ENCODE measurements around the gene TJP1. TPM values are rescaled to one million over a fixed set of nuclear protein-coding genes. Genes with fewer than 3 reads are reported as not detected.

The TJP1 gene
- total RNA-seq, 1 experiment from 2014 or later = 49.1 TPM

GRCh38 chr15:29815000-29815710, 7.1 kb downstream of the TJP1 start:
- Histone ChIP-seq H3K36me3 (peaks cover 11% of the 10 kb centered on the region; the same call in 1 of the 2 replicates), H3K9me3 (no peaks in the 10 kb centered on the region), H3K27me3 (no peaks in the 10 kb centered on the region), H3K4me3 (no peak overlapping the region)
- DNase-seq = peak; percentile 33

- H3K4me3 ChIP-seq = no peak overlapping the region
- no peaks in the 10 kb centered on the region for H3K27me3 ChIP-seq
- no peak for DNase-seq
- no peaks in the 10 kb centered on the region for H3K9me3 ChIP-seq
- H3K36me3 ChIP-seq = peaks cover 11% of the 10 kb centered on the region; the same call in 1 of the 2 replicates
Observed at GRCh38 chr15:29813009-29813408, 9.3 kb downstream of the TJP1 start.

GRCh38 chr15:29812384-29812694, 9.9 kb downstream of the TJP1 start:
- H3K9me3 ChIP-seq = no peaks in the 10 kb centered on the region
- peak; percentile 37 for DNase-seq
- no peak overlapping the region for H3K4me3 ChIP-seq
- peaks cover 11% of the 10 kb centered on the region; the same call in 1 of the 2 replicates for H3K36me3 ChIP-seq
- no peaks in the 10 kb centered on the region for H3K27me3 ChIP-seq

GRCh38 chr15:29811691-29812383, 10.4 kb downstream of the TJP1 start:
- DNase-seq = no peak
- Histone ChIP-seq H3K9me3 (no peaks in the 10 kb centered on the region), H3K27me3 (no peaks in the 10 kb centered on the region), H3K4me3 (no peak overlapping the region), H3K36me3 (peaks cover 8% of the 10 kb centered on the region; the same call in 1 of the 2 replicates)

- no peaks in the 10 kb centered on the region for H3K27me3 ChIP-seq
- no peaks in the 10 kb centered on the region; the same call in 1 of the 2 replicates for H3K9me3 ChIP-seq
- H3K36me3 ChIP-seq = peaks cover 5% of the 10 kb centered on the region
- DNase-seq = no peak
- no peak overlapping the region for H3K4me3 ChIP-seq
Observed at GRCh38 chr15:29805708-29806104, 16.6 kb downstream of the TJP1 start.

- DNase-seq = peak; percentile 61
- no peak overlapping the region for H3K4me3 ChIP-seq
- peaks cover 5% of the 10 kb centered on the region for H3K36me3 ChIP-seq
- no peaks in the 10 kb centered on the region; the same call in 1 of the 2 replicates for H3K9me3 ChIP-seq
- no peaks in the 10 kb centered on the region for H3K27me3 ChIP-seq
Observed at GRCh38 chr15:29805043-29805707, 17.1 kb downstream of the TJP1 start.

GRCh38 chr15:29802411-29802810, 19.9 kb downstream of the TJP1 start:
- no peaks in the 10 kb centered on the region; the same call in 1 of the 2 replicates for H3K9me3 ChIP-seq
- H3K27me3 ChIP-seq = no peaks in the 10 kb centered on the region
- no peak for DNase-seq
- H3K36me3 ChIP-seq = peaks cover 20% of the 10 kb centered on the region
- no peak overlapping the region for H3K4me3 ChIP-seq

GRCh38 chr15:29800491-29801366, 21.5 kb downstream of the TJP1 start:
- Histone ChIP-seq H3K4me3 (no peak overlapping the region), H3K36me3 (peaks cover 27% of the 10 kb centered on the region), H3K27me3 (no peaks in the 10 kb centered on the region), H3K9me3 (peaks cover 2% of the 10 kb centered on the region; the same call in 1 of the 2 replicates)
- no peak for DNase-seq

- DNase-seq = no peak
- Histone ChIP-seq H3K36me3 (peaks cover 30% of the 10 kb centered on the region), H3K9me3 (peaks cover 7% of the 10 kb centered on the region), H3K4me3 (no peak overlapping the region), H3K27me3 (no peaks in the 10 kb centered on the region)
Observed at GRCh38 chr15:29799859-29800258, 22.4 kb downstream of the TJP1 start.

- no peaks in the 10 kb centered on the region for H3K27me3 ChIP-seq
- peaks cover 10% of the 10 kb centered on the region for H3K9me3 ChIP-seq
- DNase-seq = no peak
- peaks cover 51% of the 10 kb centered on the region for H3K36me3 ChIP-seq
- H3K4me3 ChIP-seq = no peak overlapping the region
Observed at GRCh38 chr15:29795610-29796009, 26.7 kb downstream of the TJP1 start.

GRCh38 chr15:29792426-29793159, 29.7 kb downstream of the TJP1 start:
- no peaks in the 10 kb centered on the region for H3K27me3 ChIP-seq
- no peak for DNase-seq
- peaks cover 10% of the 10 kb centered on the region for H3K9me3 ChIP-seq
- peaks cover 38% of the 10 kb centered on the region for H3K36me3 ChIP-seq
- H3K4me3 ChIP-seq = no peak overlapping the region

- DNase-seq = no peak
- peaks cover 7% of the 10 kb centered on the region for H3K9me3 ChIP-seq
- H3K36me3 ChIP-seq = peaks cover 31% of the 10 kb centered on the region
- no peak overlapping the region for H3K4me3 ChIP-seq
- H3K27me3 ChIP-seq = no peaks in the 10 kb centered on the region
Observed at GRCh38 chr15:29790607-29791006, 31.7 kb downstream of the TJP1 start.

- H3K9me3 ChIP-seq = peaks cover 3% of the 10 kb centered on the region; the same call in 1 of the 2 replicates
- H3K4me3 ChIP-seq = no peak overlapping the region
- H3K27me3 ChIP-seq = no peaks in the 10 kb centered on the region
- DNase-seq = no peak
- peaks cover 29% of the 10 kb centered on the region for H3K36me3 ChIP-seq
Observed at GRCh38 chr15:29789871-29790270, 32.4 kb downstream of the TJP1 start.

- no peaks in the 10 kb centered on the region for H3K27me3 ChIP-seq
- no peak for DNase-seq
- H3K4me3 ChIP-seq = no peak overlapping the region
- peaks cover 20% of the 10 kb centered on the region for H3K36me3 ChIP-seq
- H3K9me3 ChIP-seq = no peaks in the 10 kb centered on the region; the same call in 1 of the 2 replicates
Observed at GRCh38 chr15:29788433-29789034, 33.7 kb downstream of the TJP1 start.

- H3K27me3 ChIP-seq = no peaks in the 10 kb centered on the region
- peaks cover 16% of the 10 kb centered on the region for H3K36me3 ChIP-seq
- DNase-seq = no peak
- no peak overlapping the region for H3K4me3 ChIP-seq
- no peaks in the 10 kb centered on the region; the same call in 1 of the 2 replicates for H3K9me3 ChIP-seq
Observed at GRCh38 chr15:29787767-29788166, 34.5 kb downstream of the TJP1 start.
